ENCODE measurements around the gene KRT222. TPM values are rescaled to one million over a fixed set of nuclear protein-coding genes. Genes with fewer than 3 reads are reported as not detected.

Gene KRT222
- total RNA-seq, 2 experiments from 2014 or later = not detected

- no peaks in the 10 kb centered on the region for H3K36me3 ChIP-seq (ENCODE audit: insufficient read depth, low read length)
- DNase-seq (ENCODE audit: low spot score) = no peak
- BruUV-seq (replicated peaks) = no TSS peak
- peaks cover 19% of the 10 kb centered on the region for H3K4me1 ChIP-seq (ENCODE audit: insufficient read depth, low read length, poor library complexity, severe bottlenecking)
- no peaks in the 10 kb centered on the region for H3K79me2 ChIP-seq (ENCODE audit: insufficient read depth, low read depth, low read length)
- TF ChIP-seq CTCF (conservative IDR thresholded peaks at IDR 0.05; ENCODE audit: low read length) = no peak
- no peak for TF ChIP-seq EZH2phosphoT487 (IDR thresholded peaks at IDR 0.05; ENCODE audit: borderline replicate concordance, low read depth, low read length)
- H3K9me3 ChIP-seq (ENCODE audit: low read length) = no peaks in the 10 kb centered on the region
- peak overlapping the region; percentile 58; the same call in 1 of the 2 replicates for H2AFZ ChIP-seq (ENCODE audit: low read length)
- H3K27ac ChIP-seq (ENCODE audit: low read depth, low read length, poor library complexity, severe bottlenecking) = peak overlapping the region; percentile 52
- ChIA-PET CTCF (ENCODE audit: unreplicated experiment) (interaction anchor here (0.8 to 1.4 kb wide), 3 partner anchors 13 to 1048 kb away, joined by 3 to 4 read pairs (median 3); no protein-coding TSS in a partner anchor), POLR2A (interaction anchor here (0.6 to 1.4 kb wide), 5 partner anchors 10 to 1415 kb away, joined by 3 to 10 read pairs (median 4); partner anchors contain the start of gene RPL19)
- H3K4me3 ChIP-seq (ENCODE audit: low read depth, low read length, poor library complexity, severe bottlenecking) = no peak overlapping the region
- intact Hi-C loops (cut with micrococcal nuclease; ENCODE audit: unreplicated experiment) = loop anchor here (2.0 kb wide), 1 partner anchor 16 kb away; no protein-coding TSS in a partner anchor
- no peaks in the 10 kb centered on the region for H4K20me1 ChIP-seq (ENCODE audit: insufficient read depth, low read length)
- peak overlapping the region; percentile 53 for H3K4me2 ChIP-seq (ENCODE audit: low read length)
- no peaks in the 10 kb centered on the region for H3K9me2 ChIP-seq (ENCODE audit: insufficient read depth, low read length)
These were observed 50.4 kb downstream of the KRT222 start for GRCh38 chr17:40614431-40615067.

- Histone ChIP-seq H3K36me3 (ENCODE audit: insufficient read depth, low read length) (no peaks in the 10 kb centered on the region), H3K79me2 (ENCODE audit: insufficient read depth, low read depth, low read length) (no peaks in the 10 kb centered on the region), H3K4me1 (ENCODE audit: insufficient read depth, low read length, poor library complexity, severe bottlenecking) (peaks cover 19% of the 10 kb centered on the region), H3K9me3 (ENCODE audit: low read length) (no peaks in the 10 kb centered on the region), H3K4me2 (ENCODE audit: low read length) (no peak overlapping the region), H3K4me3 (ENCODE audit: low read depth, low read length, poor library complexity, severe bottlenecking) (no peak overlapping the region), H2AFZ (ENCODE audit: low read length) (no peak overlapping the region), H4K20me1 (ENCODE audit: insufficient read depth, low read length) (no peaks in the 10 kb centered on the region), H3K27ac (ENCODE audit: low read depth, low read length, poor library complexity, severe bottlenecking) (no peak overlapping the region), H3K9me2 (ENCODE audit: insufficient read depth, low read length) (no peaks in the 10 kb centered on the region)
- no peak for TF ChIP-seq CTCF (conservative IDR thresholded peaks at IDR 0.05; ENCODE audit: low read length)
- no peak for TF ChIP-seq EZH2phosphoT487 (IDR thresholded peaks at IDR 0.05; ENCODE audit: borderline replicate concordance, low read depth, low read length)
- POLR2A ChIA-PET = interaction anchor here (0.6 to 1.1 kb wide), 2 partner anchors 10 to 12 kb away, joined by 3 read pairs; no protein-coding TSS in a partner anchor
- DNase-seq (ENCODE audit: low spot score) = no peak
- CTCF ChIA-PET (ENCODE audit: unreplicated experiment) = no interaction called here
- no TSS peak for BruUV-seq (replicated peaks)
- intact Hi-C loops (cut with micrococcal nuclease; ENCODE audit: unreplicated experiment) = loop anchor here (2.0 kb wide), 1 partner anchor 15 kb away; no protein-coding TSS in a partner anchor
These were observed 51.4 kb downstream of the KRT222 start for GRCh38 chr17:40613467-40614154.
